ENCODE measurements around the gene SHE.

SHE gene

DNA sequence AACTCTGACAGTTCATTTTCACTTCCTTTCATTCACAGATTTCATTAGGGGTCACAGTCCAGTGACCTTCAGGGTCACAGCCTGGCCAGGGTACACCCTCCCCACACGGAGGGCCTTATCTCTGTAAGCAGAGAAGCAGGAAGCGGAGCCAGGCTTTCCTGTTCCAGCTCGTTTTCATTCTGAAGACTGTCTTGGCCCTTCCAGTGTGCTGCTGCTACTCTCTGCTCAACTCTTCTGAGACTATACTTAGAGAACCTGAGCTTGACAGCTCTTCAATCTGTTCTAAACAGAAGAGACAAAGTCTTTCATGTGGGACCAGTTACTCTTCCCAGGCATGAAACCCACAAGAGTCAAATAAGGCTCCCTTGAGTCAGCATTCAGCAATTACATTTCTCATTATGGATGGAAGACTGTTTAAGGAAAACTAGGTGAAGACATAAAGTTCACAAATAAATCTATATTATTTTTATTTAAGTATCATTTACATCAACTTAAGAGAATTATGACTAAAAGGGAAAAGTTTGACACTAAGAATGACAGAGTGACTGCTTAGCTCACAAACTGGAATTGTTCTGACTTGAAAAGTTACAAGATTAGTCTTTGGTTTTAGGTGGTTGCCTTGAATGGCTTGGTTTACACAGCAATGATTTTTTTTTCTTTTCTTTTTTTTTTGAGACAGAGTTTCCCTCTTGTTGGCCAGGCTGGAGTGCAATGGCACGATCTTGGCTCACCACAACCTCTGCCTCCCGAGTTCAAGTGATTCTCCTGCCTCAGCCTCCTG lies 5.0 kb downstream of the SHE start:
- Histone ChIP-seq H3K4me3 (ENCODE audit: low read depth in 1 of 2, low read length in 2 of 2) (no peak overlapping the region), H3K9ac (ENCODE audit: low read depth, low read length) (no peak overlapping the region), H2AFZ (ENCODE audit: low read depth, low read length) (no peak overlapping the region), H3K27ac (ENCODE audit: low read length) (no peak overlapping the region), H3K4me1 (ENCODE audit: insufficient read depth, low read length) (no peaks in the 10 kb centered on the region), H3K36me3 (ENCODE audit: insufficient read depth, low read length) (no peaks in the 10 kb centered on the region), H3K4me2 (ENCODE audit: insufficient read depth, low read length) (no peak overlapping the region), H3K9me3 (ENCODE audit: insufficient read depth, low read length, severe bottlenecking) (no peaks in the 10 kb centered on the region), H3K27me3 (ENCODE audit: insufficient read depth, low read length, poor library complexity) (peaks cover 31% of the 10 kb centered on the region), H4K20me1 (ENCODE audit: insufficient read depth, low read length) (no peaks in the 10 kb centered on the region), H3K79me2 (ENCODE audit: insufficient read depth, low read length) (no peaks in the 10 kb centered on the region)
- TF ChIP-seq, protein P1, sequence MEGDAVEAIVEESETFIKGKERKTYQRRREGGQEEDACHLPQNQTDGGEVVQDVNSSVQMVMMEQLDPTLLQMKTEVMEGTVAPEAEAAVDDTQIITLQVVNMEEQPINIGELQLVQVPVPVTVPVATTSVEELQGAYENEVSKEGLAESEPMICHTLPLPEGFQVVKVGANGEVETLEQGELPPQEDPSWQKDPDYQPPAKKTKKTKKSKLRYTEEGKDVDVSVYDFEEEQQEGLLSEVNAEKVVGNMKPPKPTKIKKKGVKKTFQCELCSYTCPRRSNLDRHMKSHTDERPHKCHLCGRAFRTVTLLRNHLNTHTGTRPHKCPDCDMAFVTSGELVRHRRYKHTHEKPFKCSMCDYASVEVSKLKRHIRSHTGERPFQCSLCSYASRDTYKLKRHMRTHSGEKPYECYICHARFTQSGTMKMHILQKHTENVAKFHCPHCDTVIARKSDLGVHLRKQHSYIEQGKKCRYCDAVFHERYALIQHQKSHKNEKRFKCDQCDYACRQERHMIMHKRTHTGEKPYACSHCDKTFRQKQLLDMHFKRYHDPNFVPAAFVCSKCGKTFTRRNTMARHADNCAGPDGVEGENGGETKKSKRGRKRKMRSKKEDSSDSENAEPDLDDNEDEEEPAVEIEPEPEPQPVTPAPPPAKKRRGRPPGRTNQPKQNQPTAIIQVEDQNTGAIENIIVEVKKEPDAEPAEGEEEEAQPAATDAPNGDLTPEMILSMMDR (IDR thresholded peaks at IDR 0.05; ENCODE audit: borderline replicate concordance, extremely low read depth, low read length, poor library complexity, severe bottlenecking), result no peak
- no peak for TF ChIP-seq EZH2 (IDR thresholded peaks at IDR 0.05; ENCODE audit: borderline replicate concordance, low read depth, low read length, severe bottlenecking)
- no peak for ATAC-seq (ENCODE audit: insufficient read depth, low read depth)
- no peak for DNase-seq

DNA sequence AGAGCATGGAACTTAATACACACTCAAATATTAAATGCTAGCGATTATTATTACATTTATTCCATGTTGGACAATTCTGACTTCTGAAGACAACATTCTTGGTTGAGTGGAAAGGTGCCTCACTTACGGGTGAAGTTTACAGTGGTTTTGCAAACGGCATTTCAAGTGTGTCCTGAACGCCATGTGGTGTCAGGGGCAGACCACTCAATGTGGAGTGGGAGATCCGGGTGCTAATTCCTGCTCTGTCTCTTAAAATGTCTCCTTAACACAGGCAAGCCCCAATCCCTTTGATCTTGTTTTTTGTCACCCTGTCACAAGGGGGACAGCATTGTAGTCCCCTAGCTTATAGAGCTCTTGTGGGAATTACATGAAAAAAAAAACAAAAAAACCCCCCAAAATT lies 5.8 kb downstream of the SHE start:
- TF ChIP-seq, protein P1 (IDR thresholded peaks at IDR 0.05; ENCODE audit: borderline replicate concordance, extremely low read depth, low read length, poor library complexity, severe bottlenecking), result no peak
- TF ChIP-seq EZH2 (IDR thresholded peaks at IDR 0.05; ENCODE audit: borderline replicate concordance, low read depth, low read length, severe bottlenecking), result no peak
- H3K9ac ChIP-seq (ENCODE audit: low read depth, low read length), result no peak overlapping the region
- H3K4me1 ChIP-seq (ENCODE audit: insufficient read depth, low read length), result no peaks in the 10 kb centered on the region
- H3K36me3 ChIP-seq (ENCODE audit: insufficient read depth, low read length), result no peaks in the 10 kb centered on the region
- no peak overlapping the region for H2AFZ ChIP-seq (ENCODE audit: low read depth, low read length)
- DNase-seq, result no peak
- peaks cover 38% of the 10 kb centered on the region for H3K27me3 ChIP-seq (ENCODE audit: insufficient read depth, low read length, poor library complexity)
- no peak overlapping the region for H3K4me2 ChIP-seq (ENCODE audit: insufficient read depth, low read length)
- H4K20me1 ChIP-seq (ENCODE audit: insufficient read depth, low read length), result no peaks in the 10 kb centered on the region
- no peaks in the 10 kb centered on the region for H3K79me2 ChIP-seq (ENCODE audit: insufficient read depth, low read length)
- H3K4me3 ChIP-seq (ENCODE audit: low read depth in 1 of 2, low read length in 2 of 2), result no peak overlapping the region
- H3K9me3 ChIP-seq (ENCODE audit: insufficient read depth, low read length, severe bottlenecking), result no peaks in the 10 kb centered on the region
- no peak overlapping the region for H3K27ac ChIP-seq (ENCODE audit: low read length)
- no peak for ATAC-seq (ENCODE audit: insufficient read depth, low read depth)

DNA sequence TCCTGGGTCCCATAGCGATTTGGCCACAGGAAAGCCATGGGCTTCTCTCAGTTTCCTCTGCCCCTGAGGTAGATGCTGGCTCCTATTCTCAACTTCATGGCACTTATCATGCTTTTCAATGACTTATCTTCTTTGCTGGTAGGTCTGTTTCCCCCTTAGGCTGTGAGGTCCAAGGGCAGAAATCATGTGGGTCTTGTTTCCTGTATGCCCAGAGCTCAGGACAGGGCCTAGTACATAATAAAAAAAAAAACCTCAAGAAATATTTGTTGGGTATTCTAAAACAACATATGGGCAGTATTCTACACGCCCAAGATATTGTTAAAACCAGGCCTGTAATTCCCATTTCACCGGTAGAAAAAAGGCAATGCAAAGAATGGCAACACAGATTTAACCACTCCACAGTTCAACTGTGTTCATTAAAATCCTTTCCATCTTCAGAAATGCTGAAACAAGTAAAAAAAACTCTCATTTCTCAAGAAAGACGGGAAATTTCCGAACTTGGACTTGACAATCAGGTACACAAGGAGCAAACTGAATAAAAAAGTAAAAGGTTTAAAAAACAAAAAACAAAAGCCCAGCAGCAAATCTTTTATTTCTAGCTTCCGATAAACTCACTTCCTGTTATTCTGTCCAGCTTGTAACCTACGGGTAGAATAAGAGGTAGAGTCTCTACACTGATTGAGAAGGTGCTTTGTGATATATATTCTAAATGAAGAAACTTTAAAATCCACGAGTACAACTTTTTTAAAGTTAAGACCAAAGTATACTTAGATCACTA lies 6.5 kb downstream of the SHE start:
- Histone ChIP-seq H3K9ac (ENCODE audit: low read depth, low read length) (no peak overlapping the region), H3K27ac (ENCODE audit: low read length) (no peak overlapping the region), H3K4me3 (ENCODE audit: low read depth in 1 of 2, low read length in 2 of 2) (no peak overlapping the region), H3K36me3 (ENCODE audit: insufficient read depth, low read length) (no peaks in the 10 kb centered on the region), H3K4me1 (ENCODE audit: insufficient read depth, low read length) (no peaks in the 10 kb centered on the region), H3K4me2 (ENCODE audit: insufficient read depth, low read length) (no peak overlapping the region), H2AFZ (ENCODE audit: low read depth, low read length) (no peak overlapping the region), H3K79me2 (ENCODE audit: insufficient read depth, low read length) (no peaks in the 10 kb centered on the region), H4K20me1 (ENCODE audit: insufficient read depth, low read length) (no peaks in the 10 kb centered on the region), H3K9me3 (ENCODE audit: insufficient read depth, low read length, severe bottlenecking) (no peaks in the 10 kb centered on the region), H3K27me3 (ENCODE audit: insufficient read depth, low read length, poor library complexity) (peaks cover 38% of the 10 kb centered on the region)
- TF ChIP-seq EZH2 (IDR thresholded peaks at IDR 0.05; ENCODE audit: borderline replicate concordance, low read depth, low read length, severe bottlenecking), result no peak
- TF ChIP-seq, protein P1 (IDR thresholded peaks at IDR 0.05; ENCODE audit: borderline replicate concordance, extremely low read depth, low read length, poor library complexity, severe bottlenecking), result no peak
- DNase-seq (no peak), ATAC-seq (ENCODE audit: insufficient read depth, low read depth) (no peak)
